ENCODE results near the gene CCNY. TPM values are rescaled to one million over a fixed set of nuclear protein-coding genes. Genes with fewer than 3 reads are reported as not detected.

Gene CCNY
- polyA plus RNA-seq, 2 donors: 15.1 TPM

DNA sequence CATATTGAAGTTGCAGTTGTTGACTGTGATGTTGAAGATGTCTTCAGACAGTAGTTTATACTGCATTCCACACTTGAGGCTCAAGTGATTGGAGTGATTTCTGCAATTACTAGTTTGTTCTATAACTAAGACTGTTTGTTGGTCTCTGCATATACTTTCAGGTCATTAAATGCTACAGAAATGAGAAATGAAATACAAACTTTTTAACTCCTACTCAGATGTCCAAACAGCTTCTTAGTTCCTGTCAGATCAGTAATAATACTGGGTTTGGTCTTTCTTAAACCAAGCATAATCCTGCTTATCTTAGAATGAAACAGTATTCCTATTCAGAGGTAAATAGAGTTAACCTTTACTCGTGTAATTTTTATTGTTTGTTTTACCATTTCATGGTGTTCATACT lies 115.9 kb downstream of the CCNY start:
- Histone ChIP-seq H3K4me1 (ENCODE audit: control insufficient read depth in 2 of 2, insufficient read depth in 2 of 2, low read length in 1 of 2) (peaks cover 21 to 40% of the 10 kb centered on the region in 2 donors), H3K27me3 (ENCODE audit: control insufficient read depth in 1 of 2, insufficient read depth in 2 of 2, low read length in 2 of 2) (no peaks in the 10 kb centered on the region), H3K27ac (ENCODE audit: low read depth in 2 of 2, low read length in 1 of 2) (no peak overlapping the region), H3K36me3 (ENCODE audit: control insufficient read depth in 2 of 2, insufficient read depth in 2 of 2, low read length in 1 of 2) (no peaks in the 10 kb centered on the region), H3K9me3 (ENCODE audit: control insufficient read depth in 2 of 2, insufficient read depth in 1 of 2, low read depth in 1 of 2, low read length in 1 of 2) (no peaks in the 10 kb centered on the region), H3K4me3 (ENCODE audit: low read depth in 1 of 2, low read length in 2 of 2) (no peak overlapping the region)
- 52 to 58% methylated on average over 1 of the region's 1 CpG for WGBS, 2 donors

DNA sequence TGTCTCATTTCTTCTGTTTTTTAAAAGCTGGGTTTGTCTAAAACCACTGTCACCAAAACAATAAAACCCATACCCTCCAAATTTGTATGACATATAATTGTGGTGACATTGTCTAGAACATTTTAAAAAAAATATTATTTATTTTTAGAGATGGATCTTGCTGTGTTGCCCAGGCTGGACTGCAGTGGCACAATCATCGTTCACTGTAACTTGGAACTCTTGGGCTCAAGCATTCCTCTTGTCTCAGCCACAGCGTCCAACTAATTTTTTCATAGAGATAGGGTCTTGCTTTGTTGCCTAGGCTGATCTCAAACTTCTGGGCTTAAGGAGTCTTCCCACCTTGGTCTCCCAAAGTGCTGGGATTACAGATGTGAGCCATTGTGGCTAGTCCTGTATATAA lies 116.5 kb downstream of the CCNY start:
- no peaks in the 10 kb centered on the region for H3K36me3 ChIP-seq (ENCODE audit: control insufficient read depth in 2 of 2, insufficient read depth in 2 of 2, low read length in 1 of 2)
- H3K4me3 ChIP-seq (ENCODE audit: low read depth in 1 of 2, low read length in 2 of 2): no peak overlapping the region
- H3K4me1 ChIP-seq (ENCODE audit: control insufficient read depth in 2 of 2, insufficient read depth in 2 of 2, low read length in 1 of 2): peaks cover 20 to 39% of the 10 kb centered on the region in 2 donors
- WGBS, 2 donors: 95 to 96% methylated on average over 2 of the region's 2 CpGs
- H3K9me3 ChIP-seq (ENCODE audit: control insufficient read depth in 2 of 2, insufficient read depth in 1 of 2, low read depth in 1 of 2, low read length in 1 of 2): no peaks in the 10 kb centered on the region
- H3K27ac ChIP-seq (ENCODE audit: low read depth in 2 of 2, low read length in 1 of 2): no peak overlapping the region
- no peaks in the 10 kb centered on the region for H3K27me3 ChIP-seq (ENCODE audit: control insufficient read depth in 1 of 2, insufficient read depth in 2 of 2, low read length in 2 of 2)

DNA sequence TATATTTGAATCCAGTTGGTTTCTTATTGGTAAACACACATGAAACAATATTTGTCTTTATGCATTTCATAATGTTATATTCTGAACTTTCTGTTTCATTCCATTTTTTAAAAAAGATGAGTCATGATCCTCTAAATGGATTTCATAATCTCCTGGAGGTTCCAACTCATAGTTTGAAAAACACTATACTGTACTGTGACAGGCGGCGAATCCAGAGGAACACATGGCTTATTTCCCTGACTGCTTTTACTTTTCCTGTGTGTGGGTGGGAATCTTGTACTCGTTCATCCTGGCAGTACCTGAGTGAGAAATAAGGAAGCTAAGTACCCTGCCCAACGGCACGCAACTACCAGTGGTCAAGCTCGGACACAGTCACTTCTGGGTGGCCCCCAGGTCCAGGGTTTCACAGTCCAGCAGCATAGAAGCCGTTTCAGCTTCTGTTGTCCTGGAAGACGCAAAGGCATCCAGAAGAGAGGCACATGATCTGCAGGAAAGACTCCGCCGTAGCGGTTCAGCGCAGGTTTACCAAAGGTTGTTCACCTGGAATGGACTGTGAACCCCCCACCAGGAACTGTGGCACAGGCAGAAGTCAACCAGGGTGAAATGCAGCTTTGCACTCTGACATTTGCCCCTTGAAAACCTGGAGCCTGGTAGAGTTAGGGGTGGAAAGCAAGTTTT lies 117.7 kb downstream of the CCNY start:
- Histone ChIP-seq H3K4me1 (ENCODE audit: control insufficient read depth in 2 of 2, insufficient read depth in 2 of 2, low read length in 1 of 2) (peaks cover 16 to 31% of the 10 kb centered on the region in 2 donors), H3K27me3 (ENCODE audit: control insufficient read depth in 1 of 2, insufficient read depth in 2 of 2, low read length in 2 of 2) (no peaks in the 10 kb centered on the region), H3K9me3 (ENCODE audit: control insufficient read depth in 2 of 2, insufficient read depth in 1 of 2, low read depth in 1 of 2, low read length in 1 of 2) (no peaks in the 10 kb centered on the region), H3K36me3 (ENCODE audit: control insufficient read depth in 2 of 2, insufficient read depth in 2 of 2, low read length in 1 of 2) (no peaks in the 10 kb centered on the region), H3K4me3 (ENCODE audit: low read depth in 1 of 2, low read length in 2 of 2) (no peak overlapping the region), H3K27ac (ENCODE audit: low read depth in 2 of 2, low read length in 1 of 2) (peak overlapping the region in 1 of 2 donors; percentile 26)
- WGBS, 2 donors: 56 to 67% methylated on average over 12 of the region's 12 CpGs

DNA sequence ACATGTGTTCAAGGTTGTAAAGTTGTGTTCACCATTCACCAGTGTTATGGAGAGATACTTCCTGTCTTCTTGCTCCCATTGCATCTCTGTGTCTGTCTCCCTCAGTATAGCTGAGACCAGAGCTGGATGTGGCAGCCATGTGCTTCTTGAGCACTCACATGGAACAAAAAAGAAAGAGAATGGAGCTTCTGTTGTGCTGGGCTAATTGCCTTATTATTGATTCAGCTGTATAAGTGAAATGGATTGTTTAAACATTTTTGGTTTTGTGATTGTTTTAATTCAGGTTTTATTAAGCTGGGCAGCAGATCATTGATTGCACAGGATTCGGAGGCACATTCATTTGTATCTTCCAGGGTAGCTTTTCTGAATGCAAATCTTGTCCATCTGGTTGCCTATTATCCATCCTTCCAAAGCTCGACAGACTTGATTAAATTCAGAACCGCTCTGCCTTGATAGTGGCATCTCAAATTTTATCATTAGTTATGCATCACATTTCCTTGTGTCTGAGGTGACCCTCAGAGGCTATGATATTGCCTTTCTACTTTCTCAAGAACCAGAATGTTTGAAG lies 119.9 kb downstream of the CCNY start:
- Histone ChIP-seq H3K4me1 (ENCODE audit: control insufficient read depth in 2 of 2, insufficient read depth in 2 of 2, low read length in 1 of 2) (peaks cover 10 to 17% of the 10 kb centered on the region in 2 donors), H3K27me3 (ENCODE audit: control insufficient read depth in 1 of 2, insufficient read depth in 2 of 2, low read length in 2 of 2) (no peaks in the 10 kb centered on the region), H3K4me3 (ENCODE audit: low read depth in 1 of 2, low read length in 2 of 2) (no peak overlapping the region), H3K36me3 (ENCODE audit: control insufficient read depth in 2 of 2, insufficient read depth in 2 of 2, low read length in 1 of 2) (no peaks in the 10 kb centered on the region), H3K9me3 (ENCODE audit: control insufficient read depth in 2 of 2, insufficient read depth in 1 of 2, low read depth in 1 of 2, low read length in 1 of 2) (no peaks in the 10 kb centered on the region), H3K27ac (ENCODE audit: low read depth in 2 of 2, low read length in 1 of 2) (no peak overlapping the region)
- WGBS, 2 donors: 85 to 93% methylated on average over 3 of the region's 3 CpGs

DNA sequence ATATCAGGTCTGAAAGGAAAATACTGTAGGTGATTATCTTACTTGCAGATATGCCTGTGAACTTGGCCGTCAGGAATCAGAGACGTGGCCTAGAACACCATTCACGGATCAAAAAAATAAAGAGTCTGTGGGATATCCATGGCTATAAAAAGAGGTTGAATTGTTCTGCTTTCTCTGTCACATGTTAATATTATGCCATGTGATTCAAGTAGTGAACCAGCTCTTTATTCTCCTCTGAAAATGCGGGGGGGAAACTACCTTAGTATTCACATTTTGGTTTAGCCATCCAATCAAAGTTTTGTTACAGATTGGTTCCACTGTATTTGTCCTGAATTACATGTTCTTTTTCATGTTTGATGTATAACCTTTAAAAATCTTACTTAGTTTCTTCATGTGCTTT lies 120.5 kb downstream of the CCNY start:
- H3K27me3 ChIP-seq (ENCODE audit: control insufficient read depth in 1 of 2, insufficient read depth in 2 of 2, low read length in 2 of 2): no peaks in the 10 kb centered on the region
- peaks cover 5 to 12% of the 10 kb centered on the region in 2 donors for H3K4me1 ChIP-seq (ENCODE audit: control insufficient read depth in 2 of 2, insufficient read depth in 2 of 2, low read length in 1 of 2)
- H3K27ac ChIP-seq (ENCODE audit: low read depth in 2 of 2, low read length in 1 of 2): no peak overlapping the region
- 86 to 94% methylated on average over 4 of the region's 4 CpGs for WGBS, 2 donors
- H3K4me3 ChIP-seq (ENCODE audit: low read depth in 1 of 2, low read length in 2 of 2): no peak overlapping the region
- no peaks in the 10 kb centered on the region for H3K9me3 ChIP-seq (ENCODE audit: control insufficient read depth in 2 of 2, insufficient read depth in 1 of 2, low read depth in 1 of 2, low read length in 1 of 2)
- no peaks in the 10 kb centered on the region for H3K36me3 ChIP-seq (ENCODE audit: control insufficient read depth in 2 of 2, insufficient read depth in 2 of 2, low read length in 1 of 2)

DNA sequence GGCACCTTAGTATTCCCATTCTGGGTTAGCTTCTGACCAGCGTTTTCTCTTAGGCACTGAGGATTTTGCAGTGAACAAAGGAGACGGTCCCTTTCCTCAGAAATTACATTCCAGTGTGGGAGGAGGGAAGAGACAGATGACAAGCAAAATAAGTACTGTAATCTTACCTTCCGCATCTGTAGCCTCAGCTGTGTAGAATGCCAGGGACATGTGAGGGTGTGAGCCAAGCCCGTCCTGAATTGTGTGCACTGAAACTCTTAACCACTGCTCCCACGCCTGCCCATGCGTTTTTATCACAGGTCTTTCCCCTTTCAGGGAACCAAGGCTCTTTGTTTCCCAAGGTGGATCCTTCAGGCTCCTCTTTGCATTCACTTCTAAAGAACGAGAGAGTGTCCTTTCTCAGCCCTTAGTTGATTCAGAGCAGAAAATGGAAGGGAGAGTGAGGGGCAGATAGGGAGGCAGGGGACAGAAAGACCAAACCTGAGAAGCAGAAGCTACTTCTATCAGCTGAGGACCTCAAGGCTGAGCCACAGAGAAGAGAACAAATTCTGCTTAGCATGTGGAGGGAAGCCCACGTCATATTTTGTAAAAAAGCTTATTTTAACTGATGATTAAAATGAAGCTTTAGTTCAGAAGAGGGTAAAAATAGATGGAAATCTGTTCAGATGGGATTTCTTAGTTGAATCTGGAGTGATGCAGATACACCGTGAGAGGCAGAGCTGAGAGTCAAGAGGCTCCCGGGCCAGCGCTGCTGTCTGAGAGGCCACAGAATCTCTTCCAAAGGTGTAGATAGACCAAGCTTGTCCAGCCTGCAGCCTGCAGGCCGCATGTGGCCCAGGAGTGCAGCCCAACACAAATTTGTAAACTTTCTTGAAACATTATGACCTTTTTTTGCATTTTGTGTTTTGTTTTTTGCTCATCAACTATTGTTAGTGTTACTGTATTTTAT lies 122.5 kb downstream of the CCNY start:
- no peak overlapping the region for H3K4me3 ChIP-seq (ENCODE audit: low read depth in 1 of 2, low read length in 2 of 2)
- WGBS, 2 donors: 81 to 88% methylated on average over 12 of the region's 12 CpGs
- no peak overlapping the region for H3K27ac ChIP-seq (ENCODE audit: low read depth in 2 of 2, low read length in 1 of 2)
- peaks cover 5 to 17% of the 10 kb centered on the region in 2 donors for H3K4me1 ChIP-seq (ENCODE audit: control insufficient read depth in 2 of 2, insufficient read depth in 2 of 2, low read length in 1 of 2)
- H3K36me3 ChIP-seq (ENCODE audit: control insufficient read depth in 2 of 2, insufficient read depth in 2 of 2, low read length in 1 of 2): no peaks in the 10 kb centered on the region
- H3K27me3 ChIP-seq (ENCODE audit: control insufficient read depth in 1 of 2, insufficient read depth in 2 of 2, low read length in 2 of 2): no peaks in the 10 kb centered on the region
- no peaks in the 10 kb centered on the region for H3K9me3 ChIP-seq (ENCODE audit: control insufficient read depth in 2 of 2, insufficient read depth in 1 of 2, low read depth in 1 of 2, low read length in 1 of 2)

DNA sequence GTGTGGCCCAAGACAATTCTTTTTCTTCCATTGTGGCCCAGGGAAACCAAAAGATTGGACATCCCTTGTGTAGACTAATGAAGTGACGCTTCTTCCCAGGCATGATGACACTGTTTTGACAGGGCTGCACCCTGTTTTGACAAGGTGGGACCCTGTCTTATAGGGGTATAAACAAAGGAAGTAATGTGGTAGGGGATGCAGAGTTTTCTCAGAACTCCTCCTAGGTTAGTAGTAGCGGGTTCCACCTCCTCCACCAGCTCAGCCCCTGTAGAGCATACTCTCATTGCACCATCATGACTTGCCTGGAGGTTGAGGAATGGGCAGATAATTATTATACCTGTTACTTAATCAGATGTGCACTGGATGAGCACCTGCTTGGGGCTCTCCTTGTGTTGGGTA lies 123.1 kb downstream of the CCNY start:
- H3K4me1 ChIP-seq (ENCODE audit: control insufficient read depth in 2 of 2, insufficient read depth in 2 of 2, low read length in 1 of 2): peaks cover under 1 to 11% of the 10 kb centered on the region in 2 donors
- no peaks in the 10 kb centered on the region for H3K27me3 ChIP-seq (ENCODE audit: control insufficient read depth in 1 of 2, insufficient read depth in 2 of 2, low read length in 2 of 2)
- H3K4me3 ChIP-seq (ENCODE audit: low read depth in 1 of 2, low read length in 2 of 2): no peak overlapping the region
- no peaks in the 10 kb centered on the region for H3K9me3 ChIP-seq (ENCODE audit: control insufficient read depth in 2 of 2, insufficient read depth in 1 of 2, low read depth in 1 of 2, low read length in 1 of 2)
- no peak overlapping the region for H3K27ac ChIP-seq (ENCODE audit: low read depth in 2 of 2, low read length in 1 of 2)
- 92 to 93% methylated on average over 2 of the region's 2 CpGs for WGBS, 2 donors
- H3K36me3 ChIP-seq (ENCODE audit: control insufficient read depth in 2 of 2, insufficient read depth in 2 of 2, low read length in 1 of 2): no peaks in the 10 kb centered on the region

DNA sequence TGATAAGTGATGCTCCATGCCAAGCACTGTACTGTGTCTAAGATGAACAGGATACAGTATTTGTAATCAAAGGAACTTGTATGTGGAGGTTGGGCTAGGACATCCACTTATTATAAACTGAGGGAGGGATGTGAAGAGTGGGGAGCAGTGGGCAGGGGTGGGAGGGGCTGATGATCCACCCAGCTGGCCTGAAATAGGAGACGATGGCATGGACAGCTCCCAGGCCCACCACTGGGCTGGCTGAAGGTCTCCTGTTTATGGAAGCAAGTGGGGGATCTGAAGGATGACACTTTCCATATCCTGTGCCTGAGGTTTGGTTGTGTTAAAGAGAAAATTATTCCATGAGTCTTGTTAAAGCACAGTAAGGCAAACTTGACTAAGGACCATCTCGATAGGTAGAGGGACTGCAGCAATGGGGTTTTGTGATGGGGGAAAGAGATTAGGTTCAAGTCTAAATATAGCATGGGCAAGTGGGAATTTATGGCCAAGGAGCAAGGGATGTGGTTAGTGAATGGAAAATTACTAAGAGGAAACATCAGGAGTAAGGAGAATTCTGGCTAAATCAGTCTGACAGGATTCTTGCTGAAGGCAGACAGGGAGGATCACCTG lies 124.6 kb downstream of the CCNY start:
- peaks cover 0 to 5% of the 10 kb centered on the region in 2 donors for H3K4me1 ChIP-seq (ENCODE audit: control insufficient read depth in 2 of 2, insufficient read depth in 2 of 2, low read length in 1 of 2)

DNA sequence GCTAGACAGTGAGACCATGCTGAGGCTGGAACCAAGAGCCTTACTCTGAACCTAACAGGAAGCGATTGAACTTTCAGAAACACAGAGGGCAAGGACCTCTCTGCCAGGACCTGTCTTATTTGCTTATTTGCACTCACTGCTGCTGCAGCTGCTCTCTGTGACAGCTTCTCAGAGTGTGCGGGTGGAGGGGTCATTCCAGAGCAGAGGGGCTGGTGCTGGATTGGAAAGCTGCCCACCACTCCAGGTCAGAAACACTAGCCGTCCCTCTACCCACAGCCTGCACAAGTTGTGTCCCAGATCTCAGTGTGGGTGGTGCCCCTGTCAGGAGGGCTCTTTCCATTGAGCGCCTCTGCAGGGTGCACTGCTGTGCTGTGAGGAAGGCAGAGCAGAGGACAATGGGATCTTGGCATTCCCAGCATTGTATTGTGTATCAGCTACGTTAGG lies 126.2 kb downstream of the CCNY start:
- no peaks in the 10 kb centered on the region for H3K9me3 ChIP-seq (ENCODE audit: control insufficient read depth in 2 of 2, insufficient read depth in 1 of 2, low read depth in 1 of 2, low read length in 1 of 2)
- no peaks in the 10 kb centered on the region for H3K27me3 ChIP-seq (ENCODE audit: control insufficient read depth in 1 of 2, insufficient read depth in 2 of 2, low read length in 2 of 2)
- WGBS, 2 donors: 68 to 82% methylated on average over 5 of the region's 5 CpGs
- H3K4me1 ChIP-seq (ENCODE audit: control insufficient read depth in 2 of 2, insufficient read depth in 2 of 2, low read length in 1 of 2): peaks cover 0 to 8% of the 10 kb centered on the region in 2 donors
- H3K27ac ChIP-seq (ENCODE audit: low read depth in 2 of 2, low read length in 1 of 2): no peak overlapping the region
- no peak overlapping the region for H3K4me3 ChIP-seq (ENCODE audit: low read depth in 1 of 2, low read length in 2 of 2)
- H3K36me3 ChIP-seq (ENCODE audit: control insufficient read depth in 2 of 2, insufficient read depth in 2 of 2, low read length in 1 of 2): no peaks in the 10 kb centered on the region

More for the DNA sequence above, 124.6 kb downstream of the CCNY start:
- no peak overlapping the region for H3K4me3 ChIP-seq (ENCODE audit: low read depth in 1 of 2, low read length in 2 of 2)
- no peaks in the 10 kb centered on the region for H3K27me3 ChIP-seq (ENCODE audit: control insufficient read depth in 1 of 2, insufficient read depth in 2 of 2, low read length in 2 of 2)
- H3K27ac ChIP-seq (ENCODE audit: low read depth in 2 of 2, low read length in 1 of 2): no peak overlapping the region
- H3K9me3 ChIP-seq (ENCODE audit: control insufficient read depth in 2 of 2, insufficient read depth in 1 of 2, low read depth in 1 of 2, low read length in 1 of 2): no peaks in the 10 kb centered on the region
- H3K36me3 ChIP-seq (ENCODE audit: control insufficient read depth in 2 of 2, insufficient read depth in 2 of 2, low read length in 1 of 2): no peaks in the 10 kb centered on the region
- WGBS, 2 donors: 85 to 90% methylated on average over 2 of the region's 2 CpGs
